Fibroblast of skin of left quadriceps (primary cell): ENCODE results near the gene LMBRD1.

Experiments
- DNase-seq, 2 experiments: peaks; one replicate each; pipeline ENCODE4 v3.0.0-alpha.2; 2013; ENCODE audit warnings: low read depth in 2 of 2

The LMBRD1 gene

DNA sequence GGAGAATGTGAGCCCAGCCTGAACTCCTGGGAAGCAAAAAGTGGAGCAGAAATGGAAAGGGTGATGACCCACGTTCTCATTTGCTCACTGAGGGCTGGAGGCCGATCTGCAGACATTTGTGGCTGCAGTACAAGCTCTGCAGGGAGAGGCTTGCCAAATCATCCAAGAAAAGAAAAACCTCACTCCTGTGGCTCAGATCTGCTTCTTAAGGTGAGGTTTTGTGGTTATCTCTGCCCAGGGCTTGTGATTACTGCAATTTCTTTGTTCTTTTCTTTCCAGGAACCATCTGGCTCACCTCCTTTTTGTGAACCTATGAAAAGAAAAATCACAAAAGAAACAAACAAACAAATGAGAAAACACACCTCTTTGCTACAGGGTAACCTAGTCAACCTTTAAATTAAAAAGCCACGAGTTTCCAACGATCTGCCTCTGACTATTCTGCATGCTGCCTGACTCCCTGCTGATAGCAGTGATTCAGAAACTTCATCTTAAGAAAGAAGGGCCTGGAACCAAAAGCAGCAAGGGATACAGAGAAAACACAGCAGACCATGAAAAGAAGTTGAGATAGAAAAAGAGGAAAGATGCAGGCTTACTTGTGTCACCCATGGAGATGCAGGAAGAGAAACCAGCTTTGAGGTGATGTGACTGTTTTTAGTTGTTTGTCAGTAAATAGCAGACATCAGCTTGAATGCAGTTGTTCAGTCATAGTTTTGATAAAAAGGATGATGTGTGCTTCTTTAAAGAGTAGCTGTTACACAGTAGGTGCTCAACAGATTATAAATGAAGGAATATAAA is 165.1 kb downstream of the LMBRD1 start:
- DNase-seq = no peak

DNA sequence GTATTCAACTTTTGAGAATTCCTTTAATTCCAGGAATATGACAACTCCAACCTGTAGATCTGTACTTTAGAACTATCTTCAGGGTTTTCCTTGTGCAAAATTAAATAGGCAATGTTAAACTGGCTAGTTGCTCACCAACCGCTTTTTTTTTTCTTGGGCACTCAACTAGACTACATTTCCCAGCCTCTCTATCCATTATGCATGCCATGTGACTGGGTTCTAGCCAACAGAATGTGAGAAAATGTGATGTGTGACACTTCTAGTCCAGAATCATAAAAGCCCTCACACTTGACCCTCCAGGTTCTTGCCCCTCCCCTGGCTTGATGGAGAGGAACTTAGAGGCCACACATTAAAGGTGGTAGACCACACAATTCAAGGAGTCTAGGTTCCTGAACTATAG is 166.0 kb downstream of the LMBRD1 start:
- DNase-seq = no peak

DNA sequence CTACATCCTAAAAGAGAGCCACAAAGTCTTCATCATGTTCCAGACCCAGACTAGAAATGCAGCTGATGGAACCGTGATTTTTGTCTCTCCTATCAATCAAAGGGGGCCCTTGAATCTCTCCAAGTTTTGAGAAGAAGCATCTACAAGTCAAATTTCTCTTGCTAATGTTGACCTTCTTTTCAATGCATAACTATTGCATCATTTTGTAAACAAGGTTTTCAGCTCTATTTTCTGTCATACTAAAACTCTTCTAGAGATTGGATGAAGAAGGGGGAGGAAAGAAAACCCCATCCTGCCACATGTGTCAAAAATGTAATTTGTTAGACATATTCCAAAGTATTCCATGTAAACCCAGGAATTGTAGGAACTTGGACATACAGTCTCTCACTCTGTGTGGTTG is 169.2 kb downstream of the LMBRD1 start:
- DNase-seq = no peak

DNA sequence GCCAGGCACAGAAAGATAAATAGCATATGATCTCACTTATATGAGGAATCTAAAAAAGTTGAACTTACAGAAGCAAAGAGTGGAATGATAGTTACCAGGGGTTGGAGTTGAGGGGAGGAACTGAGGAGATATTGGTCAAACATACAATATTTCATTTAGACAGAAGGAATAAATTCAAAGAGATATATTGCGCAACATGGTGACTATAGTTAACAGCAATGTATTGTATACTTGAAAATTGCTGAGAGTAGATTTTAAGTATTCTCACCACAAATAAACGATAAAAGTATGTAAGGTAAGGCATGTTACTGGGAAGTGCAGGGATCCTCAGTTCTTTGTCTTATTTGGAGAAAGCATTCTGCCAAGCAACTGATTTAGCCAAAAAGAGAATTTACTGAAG is 171.9 kb downstream of the LMBRD1 start:
- no peak for DNase-seq
